HG03135 (cell line): ENCODE data around the gene FAIM.
"Not testable (repeated sequence)": the region's sequence is repeated elsewhere in the genome, so short reads cannot be mapped to it uniquely, and the experiment has no call there.

Experiments used
- ATAC-seq: cut with Tn5 transposase; IDR thresholded peaks from one replicate; pipeline ENCODE4 v1.9.1; 2021; ENCODE audit warnings: mild to moderate bottlenecking, moderate library complexity; ENCODE audit not compliant: unreplicated experiment

The FAIM gene

DNA sequence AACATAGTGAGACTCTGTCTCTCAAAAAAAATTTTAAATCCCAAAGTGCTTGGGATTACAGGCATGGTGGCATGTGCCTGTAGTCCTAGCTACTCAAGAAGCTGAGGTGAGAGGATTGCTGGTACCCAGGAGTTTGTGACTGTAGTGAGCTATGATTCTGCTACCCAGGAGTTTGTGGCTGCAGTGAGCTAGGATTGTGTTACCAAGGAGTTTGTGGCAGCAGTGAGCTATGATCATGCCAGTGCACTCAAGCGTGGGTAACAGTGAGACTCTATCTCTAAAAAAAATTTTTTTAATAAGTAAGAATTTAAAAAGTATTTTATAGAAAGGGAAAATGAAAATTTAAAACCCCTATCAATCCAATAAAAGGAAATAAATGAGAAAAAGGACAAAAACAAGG is 69.5 kb downstream of the FAIM start:
- no peak for ATAC-seq

DNA sequence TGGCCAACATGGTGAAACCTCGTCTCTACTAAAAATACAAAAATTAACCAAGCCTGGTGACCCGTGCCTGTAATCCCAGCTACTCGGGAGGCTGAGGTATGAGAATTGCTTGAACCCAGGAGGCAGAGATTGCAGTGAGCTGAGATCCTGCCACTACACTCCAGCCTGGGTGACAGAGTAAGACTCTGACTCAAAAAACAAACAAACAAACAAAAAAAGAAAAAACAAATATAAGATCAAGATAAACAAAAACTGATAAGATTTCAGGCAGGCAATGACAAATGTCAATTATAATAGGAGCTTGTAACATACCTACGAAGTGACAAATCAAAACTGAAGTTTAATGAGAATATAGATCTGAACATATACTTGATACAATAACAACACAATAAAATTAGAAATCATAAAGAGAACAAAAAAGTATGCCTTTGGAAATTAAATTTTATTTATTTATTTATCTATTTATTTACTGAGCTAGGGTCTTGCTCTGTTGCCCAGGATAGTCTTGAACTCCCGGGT is 70.4 kb downstream of the FAIM start:
- no peak for ATAC-seq

DNA sequence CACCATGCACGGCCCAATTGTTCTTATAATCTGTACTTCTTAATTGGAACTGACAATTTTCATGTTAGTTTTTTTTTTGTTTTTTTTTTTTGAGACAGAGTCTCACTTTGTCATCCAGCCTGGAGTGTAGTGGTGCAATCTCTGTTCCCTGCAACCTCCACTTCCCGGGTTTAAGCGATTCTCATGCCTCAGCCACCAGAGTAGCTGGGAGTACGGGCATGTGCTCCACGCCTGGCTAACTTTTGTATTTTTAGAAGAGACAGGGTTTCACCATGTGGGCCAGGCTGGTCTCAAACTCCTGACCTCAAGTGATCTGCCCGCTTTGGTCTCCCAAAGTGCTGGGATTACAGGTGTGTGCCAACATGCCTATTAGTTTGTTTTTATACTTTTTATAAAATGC is 72.4 kb downstream of the FAIM start:
- ATAC-seq, result not testable (repeated sequence)

DNA sequence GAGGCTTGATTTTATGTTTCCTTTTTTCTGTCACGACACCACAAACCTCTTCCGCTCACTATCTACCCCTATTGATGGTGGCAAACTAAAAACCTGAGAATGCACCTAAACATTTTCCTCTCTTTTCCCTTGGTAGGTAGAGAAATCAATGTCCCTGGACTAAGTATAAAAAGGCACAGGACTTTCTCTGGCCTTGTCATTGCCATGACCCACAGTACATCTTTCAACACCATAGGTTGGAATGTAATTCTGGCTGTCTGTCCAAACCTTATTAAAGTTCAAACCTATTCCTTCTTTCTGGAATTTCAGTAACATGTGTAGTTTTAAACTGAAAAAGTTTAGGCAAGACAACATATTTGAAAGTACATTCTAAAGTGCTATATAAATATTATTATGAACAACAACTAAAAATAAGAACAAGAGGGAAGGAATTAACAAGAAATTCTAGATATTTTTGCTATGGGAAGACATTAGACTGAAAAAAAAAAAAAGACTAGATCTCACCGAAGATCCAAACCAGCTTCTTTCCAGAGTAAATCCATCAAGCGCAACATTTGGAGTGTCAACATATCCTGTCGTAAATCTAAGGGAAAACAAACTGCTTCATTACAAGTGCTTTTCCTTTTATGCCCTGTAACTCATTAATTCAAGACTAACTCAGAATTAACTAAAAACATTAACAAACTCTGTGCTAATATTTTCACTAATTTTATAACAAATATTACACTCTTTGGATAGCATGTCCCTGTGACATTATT is 73.1 kb downstream of the FAIM start:
- no peak for ATAC-seq

DNA sequence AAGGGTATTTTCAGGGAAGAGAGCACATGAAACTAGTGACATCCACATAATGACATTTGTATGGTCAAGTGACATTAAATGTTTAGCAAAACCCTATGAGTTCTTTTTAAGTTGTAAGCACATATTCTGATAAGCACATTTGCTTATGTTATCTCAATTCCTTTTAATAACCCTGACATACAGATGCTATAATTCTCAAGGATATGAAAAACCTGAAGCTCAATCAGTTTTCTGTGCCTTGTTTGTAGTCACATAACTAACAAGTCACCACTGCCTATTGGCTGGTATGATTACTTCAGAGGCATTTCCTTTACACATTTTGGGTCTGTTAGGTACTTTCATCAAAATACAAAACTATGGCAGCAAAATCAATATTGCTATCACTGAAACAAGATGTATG is 74.1 kb downstream of the FAIM start:
- ATAC-seq, result no peak
